T-cell (primary cell): ENCODE measurements around the gene GAS6. TPM values are rescaled to one million over a fixed set of nuclear protein-coding genes. Genes with fewer than 3 reads are reported as not detected.

Source experiments
- ATAC-seq, 4 experiments: fragments of 200-7000 bp in 3 of 4; fragments of 150-1000 bp in 1 of 4; cut with Tn5 transposase; replicated peaks in 1 of 4; 1 replicate in 3 of 4; 2 replicates in 1 of 4; pipeline ENCODE4 v1.10.0; 2021; ENCODE audit warnings: moderate library complexity in 3 of 4, mild to moderate bottlenecking in 2 of 4, moderate number of reproducible peaks in 1 of 4
- CTCF ChIA-PET, 2 donors: fragments of 300-600 bp; sonication (Branson Sonifier 250); formaldehyde crosslinking; loops; one replicate each; lab custom pipeline; 2022; ENCODE audit warnings: antibody characterized with exemption in 2 of 2; lab: Charles Lee
- POLR2A ChIA-PET, 2 donors: fragments of 300-600 bp; sonication (Branson Sonifier 250); formaldehyde crosslinking; loops; one replicate each; lab custom pipeline; 2022; ENCODE audit warnings: antibody characterized with exemption in 2 of 2; lab: Charles Lee
- DNase-seq, 35 experiments: peaks; one replicate each; pipeline versions ENCODE4 v3.0.0 to v3.0.0-alpha.2; 2013 to 2023
- H3K27ac ChIP-seq: one replicate; pipeline ENCODE4 v1.5.1; 2013; ENCODE audit warnings: low read length
- H3K27me3 ChIP-seq, 2 experiments: replicated peaks in 1 of 2; 1 replicate in 1 of 2; 2 replicates in 1 of 2; pipeline versions ENCODE4 v1.6.1 to v1.7.0; 2013; ENCODE audit warnings: low read length in 1 of 2, mixed read lengths in 1 of 2; ENCODE audit not compliant: control insufficient read depth in 2 of 2, insufficient read depth in 2 of 2; ENCODE audit errors: extremely low read depth in 1 of 2
- H3K36me3 ChIP-seq, 2 donors: 1 replicate in 1 of 2; 2 replicates in 1 of 2; pipeline versions ENCODE4 v1.6.1 to v1.7.0; 2013; ENCODE audit warnings: low read length in 1 of 2; ENCODE audit not compliant: control insufficient read depth in 2 of 2, insufficient read depth in 1 of 2; ENCODE audit errors: extremely low read depth in 1 of 2
- H3K4me1 ChIP-seq, 2 experiments: 1 replicate in 1 of 2; 2 replicates in 1 of 2; pipeline versions ENCODE4 v1.6.1 to v1.7.0; 2013; ENCODE audit warnings: low read length in 2 of 2, mixed read lengths in 1 of 2; ENCODE audit not compliant: insufficient read depth in 2 of 2, control insufficient read depth in 1 of 2; ENCODE audit errors: extremely low read depth in 1 of 2
- H3K4me3 ChIP-seq, 2 donors: 1 replicate in 1 of 2; 2 replicates in 1 of 2; pipeline versions ENCODE4 v1.5.1 to v1.7.0; 2013; ENCODE audit warnings: mild to moderate bottlenecking in 2 of 2, low read length in 1 of 2, moderate library complexity in 1 of 2; ENCODE audit not compliant: control insufficient read depth in 1 of 2; ENCODE audit errors: extremely low read depth in 1 of 2
- H3K9me3 ChIP-seq: 2 replicates; pipeline ENCODE4 v1.7.0; 2013
- H3K27ac Mint-ChIP-seq, 2 donors: one replicate each; pipeline ENCODE4 v1.8.0; 2020 to 2021; ENCODE audit warnings: mild to moderate bottlenecking in 2 of 2, mixed read lengths in 2 of 2
- H3K27me3 Mint-ChIP-seq, 2 donors: one replicate each; pipeline ENCODE4 v1.8.0; 2021 to 2022; ENCODE audit warnings: mixed read lengths in 2 of 2
- H3K36me3 Mint-ChIP-seq: one replicate; pipeline ENCODE4 v1.8.0; 2021; ENCODE audit warnings: mixed read lengths
- H3K4me1 Mint-ChIP-seq, 3 donors: one replicate each; pipeline ENCODE4 v1.8.0; 2020 to 2022; ENCODE audit warnings: mixed read lengths in 3 of 3, mild to moderate bottlenecking in 1 of 3
- H3K4me3 Mint-ChIP-seq, 3 donors: one replicate each; pipeline ENCODE4 v1.8.0; 2020 to 2022; ENCODE audit warnings: mild to moderate bottlenecking in 3 of 3, mixed read lengths in 3 of 3, moderate library complexity in 3 of 3
- H3K9me3 Mint-ChIP-seq, 3 donors: one replicate each; pipeline ENCODE4 v1.8.0; 2020 to 2022; ENCODE audit warnings: mixed read lengths in 3 of 3
- WGBS: methylation state at CpG from one replicate; pipeline ENCODE4 v1.1.5; 2013; ENCODE audit warnings: missing lambda C conversion rate; ENCODE audit not compliant: insufficient coverage; 5-methylcytosine and 5-hydroxymethylcytosine counted together
- total RNA-seq, 35 experiments: library from RNA in 6 of 35; stranded (reverse) in 6 of 35; fragments of 120-200 nt in 1 of 35; gene quantifications; one replicate each; pipeline versions ENCODE4 v1.2.1 to v1.2.4 and lab custom pipeline; 2013 to 2026

Gene GAS6
- total RNA-seq, 5 donors from 2014 or later (not counting 1 experiment from before 2014, with no cell fraction given): 1.1 to 10.2 (median 4.7) TPM

DNA sequence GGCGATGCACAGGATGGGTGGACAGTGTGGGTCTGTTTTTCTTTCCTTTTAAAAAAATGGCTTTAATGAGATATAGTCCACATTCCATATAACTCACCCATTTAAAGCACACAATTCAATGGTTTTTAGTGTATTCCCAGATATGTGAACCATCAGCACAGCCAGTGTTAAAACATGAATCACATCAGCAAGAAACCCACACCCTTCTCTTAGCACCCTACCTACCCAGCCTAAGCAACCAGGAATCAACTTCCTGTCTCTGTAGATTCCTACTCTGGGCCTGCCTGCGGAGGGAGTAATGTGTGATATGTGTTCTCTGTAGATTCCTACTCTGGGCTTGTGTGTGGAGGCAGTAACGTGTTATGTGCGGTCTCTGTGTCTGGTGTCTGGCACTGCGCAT is 92.9 kb downstream of the GAS6 start:
- no peak for DNase-seq
- no peak overlapping the region for H3K27ac Mint-ChIP-seq
- Histone ChIP-seq H3K27me3 (peaks cover 0 to 24% of the 10 kb centered on the region in 2 experiments), H3K4me3 (no peak overlapping the region), H3K27ac (no peak overlapping the region), H3K36me3 (no peaks in the 10 kb centered on the region), H3K4me1 (no peaks in the 10 kb centered on the region), H3K9me3 (no peaks in the 10 kb centered on the region)
- WGBS: no CpG with 5 or more reads among the region's 5 CpGs
- ATAC-seq: no peak
- H3K27me3 Mint-ChIP-seq: peaks cover 3 to 7% of the 10 kb centered on the region in 2 donors
- CTCF ChIA-PET: no interaction called here
- no peaks in the 10 kb centered on the region for H3K36me3 Mint-ChIP-seq
- peaks cover 0 to 6% (median 3%) of the 10 kb centered on the region in 3 donors for H3K4me1 Mint-ChIP-seq
- H3K9me3 Mint-ChIP-seq: peaks cover 4 to 11% (median 7%) of the 10 kb centered on the region in 3 donors
- no peak overlapping the region for H3K4me3 Mint-ChIP-seq
- POLR2A ChIA-PET: no interaction called here

Other genes starting within 250 kb of the GAS6 start
- not detected for gene ATP4B, start 205.9 kb downstream of the GAS6 start, total RNA-seq
- gene GRK1, start 196.9 kb downstream of the GAS6 start, total RNA-seq: not detected
- 1 to 10 TPM in 2 of 5 donors, under 1 TPM in 3; 0.76 to 1.2 (median 0.89) TPM for gene TMEM255B, start 104.8 kb downstream of the GAS6 start, total RNA-seq
- gene C13orf46, start 110.0 kb upstream of the GAS6 start, total RNA-seq: 10 to 100 TPM; 18.4 to 33.9 (median 25.3) TPM